Psoas muscle (tissue), 8 donors: ENCODE results near the gene UGT1A5. TPM values are rescaled to one million over a fixed set of nuclear protein-coding genes. Genes with fewer than 3 reads are reported as not detected.

Experiments used
- ATAC-seq, 4 donors: fragments of 200-7000 bp; cut with Tn5 transposase; one replicate each; pipeline ENCODE4 v1.9.1; 2020; ENCODE audit warnings: moderate library complexity in 3 of 4, mild to moderate bottlenecking in 2 of 4
- DNase-seq, 2 donors: peaks; one replicate each; pipeline ENCODE4 v3.0.0-alpha.2; 2020
- H3K27ac ChIP-seq: fragments of 200-600 bp; one replicate; pipeline ENCODE4 v1.8.0; 2022
- H3K27me3 ChIP-seq, 3 donors: fragments of 200-600 bp in 1 of 3; one replicate each; pipeline versions ENCODE4 v1.6.1 to v1.8.0; 2013 to 2022; ENCODE audit warnings: low read length in 2 of 3, mild to moderate bottlenecking in 2 of 3, moderate library complexity in 1 of 3; ENCODE audit not compliant: insufficient read depth in 3 of 3
- H3K36me3 ChIP-seq, 2 donors: fragments of 200-600 bp in 1 of 2; one replicate each; pipeline versions ENCODE4 v1.6.1 to v1.8.0; 2013 to 2022; ENCODE audit warnings: low read depth in 1 of 2, mild to moderate bottlenecking in 1 of 2, moderate library complexity in 1 of 2; ENCODE audit not compliant: insufficient read depth in 1 of 2
- H3K4me1 ChIP-seq: fragments of 200-600 bp; one replicate; pipeline ENCODE4 v1.8.0; 2022
- H3K4me3 ChIP-seq: fragments of 200-600 bp; one replicate; pipeline ENCODE4 v1.8.0; 2022; ENCODE audit warnings: mild to moderate bottlenecking
- H3K9me3 ChIP-seq: fragments of 200-600 bp; one replicate; pipeline ENCODE4 v1.8.0; 2022
- CTCF ChIP-seq: fragments of 200-600 bp; IDR thresholded peaks from one replicate; pipeline ENCODE4 v1.8.0; 2022; ENCODE audit warnings: antibody characterized with exemption
- WGBS, 3 donors: extraction: QIAGEN DNeasy Blood & Tissue Kit; methylation state at CpG; one replicate each; pipeline versions ENCODE4 v1.1.6 to v1.1.7; 2013; 5-methylcytosine and 5-hydroxymethylcytosine counted together
- intact Hi-C, 2 donors: fragments of 100-400 bp; cut with DNase I; formaldehyde crosslinking; loops; one replicate each; pipeline versions ENCODE4 v1.11.0 to v1.14.2; 2022
- long read RNA-seq, 2 donors: library from polyadenylated mRNA; unstranded; transcript quantifications; one replicate each; pipeline ENCODE4 v2.0.0, GENCODE V29; 2021
- polyA plus RNA-seq, 3 donors: library from polyadenylated mRNA; stranded (reverse); fragments of 200-250 nt; gene quantifications; one replicate each; pipeline ENCODE4 v1.2.3, GENCODE V29; 2013
- total RNA-seq, 4 donors: library from RNA; stranded (reverse); fragmentation: NEBNext Ultra II Directional in 2 of 4; extraction: Animal tissue kit (Norgen Biotek cat#: 25700) in 2 of 4; gene quantifications; one replicate each; pipeline versions ENCODE4 v1.2.1 to v1.2.4, GENCODE V29; 2021 to 2023
- donor health status: healthy with polysubstance abuse.
- donor health status: DM: no; HTN: no; CAD: no; lungs with moderate emphysema.
- donor health status: Bipolar disorder and iron deficiency.
- donor health status: healthy.
- donor health status: DM: yes; HTN: yes; CAD: no.
- donor health status: DM: no; HTN: no; CAD: no.
- donor health status: DM: no; HTN: no; CAD: no.
- donor health status: DM: yes; HTN: yes; CAD: no.

Gene UGT1A5
- total RNA-seq (not detected), polyA plus RNA-seq (not detected)
- long read RNA-seq, donor 1, result 0 reads
- long read RNA-seq, donor 2, result 0 reads

- ATAC-seq (no peak), DNase-seq (no peak)
- intact Hi-C loops, result no loop called here
- Histone ChIP-seq H3K27me3 (no peaks in the 10 kb centered on the region), H3K9me3 (no peaks in the 10 kb centered on the region), H3K27ac (no peak within 1 kb of the TSS), H3K4me3 (no peak within 1 kb of the TSS), H3K36me3 (no peaks in the 10 kb centered on the region), H3K4me1 (no peaks in the 10 kb centered on the region)
- TF ChIP-seq CTCF, result no peak
- 76 to 83% (median 80%) methylated on average over 14 of the region's 14 CpGs for WGBS, 3 donors
Measured at GRCh38 chr2:233712611-233713261, at the start of gene UGT1A5. Gene UGT1A5 (plus strand): TSS chr2:233712907. CDS start chr2:233712992, 85 bp downstream.

- no peaks in the 10 kb centered on the region for H3K4me1 ChIP-seq
- TF ChIP-seq CTCF, result no peak
- ATAC-seq (no peak), DNase-seq (no peak)
- no peaks in the 10 kb centered on the region for H3K36me3 ChIP-seq
- intact Hi-C loops, result no loop called here
- no peak overlapping the region for H3K27ac ChIP-seq
- no peaks in the 10 kb centered on the region for H3K9me3 ChIP-seq
- WGBS, 3 donors, result 19 to 44% (median 38%) methylated on average over 1 of the region's 1 CpG
- peaks cover 0 to 2% (median 0%) of the 10 kb centered on the region in 3 donors for H3K27me3 ChIP-seq
- no peak overlapping the region for H3K4me3 ChIP-seq
Measured at GRCh38 chr2:233663911-233664310, 48.8 kb upstream of the UGT1A5 start.

GRCh38 chr2:233668605-233669260 lies 44.0 kb upstream of the UGT1A5 start:
- ATAC-seq, result no peak
- WGBS, 3 donors, result 88 to 92% (median 89%) methylated on average over 4 of the region's 4 CpGs

GRCh38 chr2:233671290-233672161 lies 41.2 kb upstream of the UGT1A5 start, which contains the start of gene UGT1A9:
Gene UGT1A9 (plus strand): TSS chr2:233671898. CDS start chr2:233671935, 37 bp downstream.
- intact Hi-C loops, result no loop called here
- ATAC-seq (no peak), DNase-seq (no peak)
- H3K36me3 ChIP-seq, result no peaks in the 10 kb centered on the region
- 73 to 84% (median 84%) methylated on average over 5 of the region's 5 CpGs for WGBS, 3 donors
- no peaks in the 10 kb centered on the region for H3K27me3 ChIP-seq
- no peaks in the 10 kb centered on the region for H3K4me1 ChIP-seq
- no peaks in the 10 kb centered on the region for H3K9me3 ChIP-seq
- no peak within 1 kb of the TSS for H3K4me3 ChIP-seq
- H3K27ac ChIP-seq, result no peak within 1 kb of the TSS
- no peak for TF ChIP-seq CTCF

More at GRCh38 chr2:233668605-233669260, 44.0 kb upstream of the UGT1A5 start:
- no peak overlapping the region for H3K4me3 ChIP-seq
- TF ChIP-seq CTCF, result no peak
- H3K27me3 ChIP-seq, result no peaks in the 10 kb centered on the region
- no peaks in the 10 kb centered on the region for H3K9me3 ChIP-seq
- no peak for DNase-seq
- intact Hi-C loops, result no loop called here
- H3K4me1 ChIP-seq, result no peaks in the 10 kb centered on the region
- no peaks in the 10 kb centered on the region for H3K36me3 ChIP-seq
- H3K27ac ChIP-seq, result no peak overlapping the region
